ENCODE results near the gene NCOR2.

DNA sequence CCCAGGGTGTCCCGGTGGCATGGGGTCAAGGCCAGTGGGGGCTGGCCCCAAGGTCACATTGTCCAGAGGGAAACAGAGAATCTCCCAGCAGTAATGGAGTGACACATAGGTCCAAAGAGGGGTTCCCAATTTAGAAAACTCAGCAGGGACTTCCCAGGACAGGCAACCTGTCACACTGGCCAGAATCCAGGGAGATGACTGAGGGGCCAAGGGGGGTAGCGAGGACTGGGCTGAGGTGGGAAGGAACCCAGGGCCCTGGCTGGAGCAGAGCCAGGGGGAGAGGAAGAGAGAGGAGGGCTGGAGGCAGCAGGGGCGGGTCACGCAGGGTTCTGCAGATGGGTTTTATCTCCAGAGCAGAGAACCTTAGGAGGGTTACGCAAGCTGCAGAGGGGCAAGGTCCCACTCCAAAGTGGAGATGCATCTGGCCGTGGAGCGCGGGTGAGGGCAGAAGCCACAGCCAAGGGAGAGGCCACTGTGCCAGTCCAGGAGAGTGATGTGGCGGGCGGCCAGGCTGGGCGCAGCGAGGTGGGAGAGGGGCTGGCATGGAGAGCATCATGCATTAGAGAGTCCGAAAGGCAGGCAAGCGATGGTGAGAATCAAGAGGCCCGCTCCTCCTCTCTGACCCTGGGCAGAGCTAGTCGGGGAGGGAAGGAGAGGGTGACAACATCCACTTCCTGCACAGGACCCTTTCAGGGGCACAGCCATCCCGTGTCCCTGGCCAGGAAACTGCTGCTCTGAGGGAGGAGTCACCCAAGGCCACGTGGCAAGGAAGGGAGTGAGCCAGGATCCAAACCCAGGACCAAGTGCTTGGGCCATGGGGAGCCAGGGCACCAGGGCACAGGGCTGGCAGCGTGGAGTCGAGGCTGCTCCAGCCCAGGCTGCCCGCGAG is 29.0 kb downstream of the NCOR2 start:
- TF ChIP-seq CTCF (IDR thresholded peaks at IDR 0.05) (no peak), EZH2 (IDR thresholded peaks at IDR 0.05; ENCODE audit: borderline replicate concordance, insufficient read depth, low read depth, low read length, poor library complexity, severe bottlenecking) (no peak)

Measured in B cell (primary cell).